Subcutaneous abdominal adipose tissue (tissue), 5 donors: ENCODE measurements around the gene CMBL.
"Not testable (repeated sequence)": the region's sequence is repeated elsewhere in the genome, so short reads cannot be mapped to it uniquely, and the experiment has no call there.

Source experiments
- H3K27ac ChIP-seq: one replicate; pipeline ENCODE4 v1.7.0; 2013; ENCODE audit warnings: low read depth, mild to moderate bottlenecking, inconsistent platforms, low read length, moderate library complexity
- H3K27me3 ChIP-seq, 5 donors: one replicate each; pipeline ENCODE4 v1.7.0; 2013; ENCODE audit warnings: low read length in 5 of 5, inconsistent platforms in 1 of 5; ENCODE audit not compliant: control insufficient read depth in 5 of 5, insufficient read depth in 4 of 5
- H3K36me3 ChIP-seq, 5 donors: one replicate each; pipeline ENCODE4 v1.7.0; 2013; ENCODE audit warnings: low read length in 5 of 5; ENCODE audit not compliant: control insufficient read depth in 5 of 5, insufficient read depth in 5 of 5
- H3K4me1 ChIP-seq, 5 donors: one replicate each; pipeline ENCODE4 v1.7.0; 2013; ENCODE audit warnings: low read length in 5 of 5, mild to moderate bottlenecking in 3 of 5, moderate library complexity in 1 of 5; ENCODE audit not compliant: control insufficient read depth in 5 of 5, insufficient read depth in 5 of 5
- H3K4me3 ChIP-seq, 5 donors: one replicate each; pipeline ENCODE4 v1.7.0; 2013; ENCODE audit warnings: low read length in 5 of 5, low read depth in 1 of 5
- H3K9ac ChIP-seq, 5 donors: one replicate each; pipeline ENCODE4 v1.7.0; 2013; ENCODE audit warnings: low read length in 5 of 5, mild to moderate bottlenecking in 4 of 5, moderate library complexity in 3 of 5
- H3K9me3 ChIP-seq, 5 donors: one replicate each; pipeline ENCODE4 v1.7.0; 2013; ENCODE audit warnings: low read length in 5 of 5; ENCODE audit not compliant: control insufficient read depth in 5 of 5
- donor health status: healthy.
- donor health status: healthy.
- donor health status: healthy.
- donor health status: healthy.
- donor health status: healthy.

CMBL gene

DNA sequence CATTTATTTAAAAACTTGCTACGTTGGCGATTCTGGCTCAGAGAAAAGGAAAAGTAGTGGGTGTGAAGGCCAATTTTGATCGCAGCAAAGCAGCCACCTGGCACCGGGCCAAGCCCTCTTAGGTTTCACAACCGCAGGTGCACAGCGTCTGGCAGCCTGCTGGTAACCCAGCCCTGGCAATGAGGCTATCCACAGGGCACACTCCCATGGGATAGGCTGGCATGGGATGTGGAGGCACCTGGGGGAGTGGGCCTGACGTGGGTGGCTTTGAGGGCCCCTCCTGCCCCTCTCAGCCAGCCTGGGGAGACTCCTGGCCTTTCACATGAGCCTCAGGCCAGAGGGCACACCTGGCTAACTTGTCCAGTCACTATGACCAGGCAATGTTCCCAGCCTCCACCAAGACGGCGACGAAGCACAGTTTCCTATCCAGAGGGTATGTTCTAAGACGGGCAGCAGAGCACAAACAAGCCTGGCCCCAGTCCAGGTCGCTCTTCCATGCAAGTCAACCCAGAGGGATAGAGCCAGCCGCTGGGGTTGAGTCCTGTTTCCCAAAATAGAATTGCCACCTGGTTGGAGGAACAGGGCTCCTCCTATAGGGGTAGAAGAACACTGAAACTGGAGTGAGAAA, 19.0 kb downstream of the CMBL start:
- H3K9me3 ChIP-seq, result no peaks in the 10 kb centered on the region
- H3K27ac ChIP-seq, result peak overlapping the region; percentile 67
- peaks cover 0 to 9% (median 0%) of the 10 kb centered on the region in 5 donors for H3K36me3 ChIP-seq
- no peaks in the 10 kb centered on the region for H3K27me3 ChIP-seq
- H3K4me3 ChIP-seq, result no peak overlapping the region
- H3K9ac ChIP-seq, result no peak overlapping the region
- peaks cover 4 to 33% (median 20%) of the 10 kb centered on the region in 5 donors for H3K4me1 ChIP-seq

- H3K27ac ChIP-seq, result no peak overlapping the region
- no peak overlapping the region for H3K9ac ChIP-seq
- peaks cover 4 to 33% (median 20%) of the 10 kb centered on the region in 5 donors for H3K4me1 ChIP-seq
Measured at GRCh38 chr5:10286862-10287227, 20.9 kb downstream of the CMBL start.

DNA sequence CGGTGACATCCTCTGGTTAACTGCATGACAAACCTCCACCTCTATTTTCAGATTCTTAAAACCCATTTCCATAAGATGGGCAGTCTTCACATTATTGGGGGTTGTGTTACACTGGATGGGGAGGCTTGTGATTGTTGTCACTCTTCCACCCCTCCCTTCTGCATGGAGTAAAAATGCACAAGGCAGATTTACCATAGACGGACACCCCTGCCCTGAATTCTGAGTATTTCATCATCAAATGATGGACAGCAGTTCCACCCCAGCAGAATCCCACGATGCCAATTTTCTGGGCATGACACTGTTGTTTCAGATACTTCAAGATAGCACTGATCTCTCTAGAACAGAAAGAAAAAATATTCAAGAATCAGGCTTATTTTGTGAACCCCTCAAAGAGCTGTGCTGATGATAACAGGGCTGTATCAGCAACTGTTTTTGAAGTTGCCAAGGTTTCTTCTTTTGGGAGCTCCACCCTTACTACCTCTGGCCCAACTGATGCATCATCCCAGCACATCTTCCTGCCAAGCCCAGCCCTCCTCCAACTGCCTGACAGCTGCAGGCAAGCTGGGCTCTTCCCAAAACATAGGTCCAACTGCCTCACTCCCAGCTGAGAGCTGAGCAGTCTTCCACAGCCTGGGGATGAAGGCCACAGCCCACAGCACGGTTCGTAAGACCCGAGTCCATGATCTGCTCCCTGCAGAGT, 21.4 kb downstream of the CMBL start:
- Histone ChIP-seq H3K4me1 (peaks cover 4 to 33% (median 20%) of the 10 kb centered on the region in 5 donors), H3K9ac (no peak overlapping the region), H3K9me3 (no peaks in the 10 kb centered on the region), H3K27me3 (no peaks in the 10 kb centered on the region), H3K27ac (no peak overlapping the region), H3K36me3 (peaks cover 0 to 9% (median 0%) of the 10 kb centered on the region in 5 donors), H3K4me3 (no peak overlapping the region)

More at GRCh38 chr5:10286862-10287227, 20.9 kb downstream of the CMBL start:
- Histone ChIP-seq H3K36me3 (peaks cover 0 to 9% (median 0%) of the 10 kb centered on the region in 5 donors), H3K27me3 (no peaks in the 10 kb centered on the region), H3K4me3 (no peak overlapping the region), H3K9me3 (no peaks in the 10 kb centered on the region)

- not testable (repeated sequence) for H3K36me3 ChIP-seq, H3K27ac ChIP-seq, H3K27me3 ChIP-seq, H3K9ac ChIP-seq, H3K4me3 ChIP-seq, H3K9me3 ChIP-seq
- peaks cover 4 to 33% (median 20%) of the 10 kb centered on the region in 5 donors for H3K4me1 ChIP-seq
Measured at GRCh38 chr5:10285362-10285761, 22.3 kb downstream of the CMBL start.

DNA sequence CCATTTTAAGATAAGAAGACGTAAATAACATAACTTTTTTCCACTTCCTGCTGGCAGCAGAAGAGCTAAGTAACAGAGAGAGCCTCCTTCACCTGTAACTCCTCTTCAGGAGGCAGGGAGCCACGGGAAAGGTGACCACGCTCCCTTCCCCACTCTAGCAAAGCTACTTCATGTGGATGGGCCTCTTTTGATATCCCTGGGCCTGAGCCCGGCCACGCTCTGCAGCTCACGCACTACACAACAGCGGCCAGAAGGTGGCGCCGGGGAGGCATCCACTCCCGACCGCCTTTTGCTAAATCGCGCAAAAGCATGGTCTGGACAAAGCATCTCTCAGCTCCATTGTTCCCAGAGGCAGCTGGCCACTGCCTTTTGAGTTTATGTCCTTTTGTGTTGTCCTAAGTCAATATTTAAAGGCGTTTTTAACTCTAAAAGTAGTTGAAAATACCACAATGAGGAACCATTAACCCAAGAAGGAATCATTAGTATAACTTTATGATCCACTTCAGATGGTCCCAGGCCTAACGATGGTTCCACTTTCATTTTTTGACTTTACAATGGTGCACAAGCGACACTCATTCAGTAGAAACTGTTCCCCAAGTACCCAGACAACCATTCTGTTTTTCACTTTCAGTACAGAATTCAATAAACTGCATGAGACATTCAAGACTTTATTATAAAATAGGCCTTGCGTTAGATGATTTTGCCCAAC, 23.6 kb downstream of the CMBL start:
- no peak overlapping the region for H3K4me3 ChIP-seq
- H3K9me3 ChIP-seq, result no peaks in the 10 kb centered on the region
- no peak overlapping the region for H3K9ac ChIP-seq
- no peaks in the 10 kb centered on the region for H3K27me3 ChIP-seq
- H3K27ac ChIP-seq, result no peak overlapping the region
- peaks cover 4 to 23% (median 18%) of the 10 kb centered on the region in 5 donors for H3K4me1 ChIP-seq
- peaks cover 0 to 3% (median 0%) of the 10 kb centered on the region in 5 donors for H3K36me3 ChIP-seq

DNA sequence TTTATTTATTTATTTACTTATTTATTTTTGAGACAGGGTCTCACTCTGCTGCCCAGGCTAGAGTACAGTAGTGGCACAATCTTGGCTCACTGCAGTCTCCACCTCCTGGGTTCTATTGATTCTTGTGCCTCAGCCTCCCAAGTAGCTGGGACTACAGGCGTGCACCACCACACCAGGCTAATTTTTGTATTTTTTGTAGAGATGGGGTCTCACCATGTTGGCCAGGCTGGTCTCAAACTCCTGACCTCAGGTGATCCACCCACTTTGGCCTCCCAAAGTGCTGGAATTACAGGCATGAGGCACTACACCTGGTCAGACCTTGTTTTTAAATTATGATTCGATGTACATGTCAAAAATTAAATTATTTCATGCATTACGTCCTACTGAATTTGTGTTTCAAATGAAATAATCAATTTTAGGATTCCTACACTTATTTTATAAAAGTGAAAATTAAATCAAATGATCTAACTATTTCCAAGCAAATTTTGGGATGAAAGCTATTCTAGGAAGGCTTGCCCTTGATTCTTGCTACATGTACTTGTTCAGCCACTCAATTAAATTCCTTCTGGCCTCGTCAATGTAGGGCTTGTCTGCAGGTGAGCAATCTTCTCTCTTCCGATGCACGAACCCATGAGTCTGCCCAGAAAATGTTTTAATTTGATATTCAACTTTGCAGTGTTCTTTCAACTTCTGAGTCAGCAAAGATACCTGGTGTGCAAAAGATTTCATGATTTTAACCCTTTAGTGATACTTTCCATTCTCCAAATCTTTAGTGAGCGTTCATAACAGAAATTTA, 27.6 kb downstream of the CMBL start:
- Histone ChIP-seq H3K27me3 (no peaks in the 10 kb centered on the region), H3K9ac (no peak overlapping the region), H3K9me3 (no peaks in the 10 kb centered on the region), H3K4me3 (no peak overlapping the region), H3K27ac (no peak overlapping the region), H3K36me3 (peaks cover 0 to 3% (median 2%) of the 10 kb centered on the region in 5 donors), H3K4me1 (peaks cover 0 to 16% (median 11%) of the 10 kb centered on the region in 5 donors)

- Histone ChIP-seq H3K4me3 (no peak overlapping the region), H3K36me3 (peaks cover 0 to 3% (median 2%) of the 10 kb centered on the region in 5 donors), H3K27ac (no peak overlapping the region), H3K9me3 (no peaks in the 10 kb centered on the region), H3K27me3 (no peaks in the 10 kb centered on the region), H3K4me1 (peaks cover 0 to 16% (median 11%) of the 10 kb centered on the region in 5 donors), H3K9ac (no peak overlapping the region)
Measured at GRCh38 chr5:10279328-10279727, 28.4 kb downstream of the CMBL start.

DNA sequence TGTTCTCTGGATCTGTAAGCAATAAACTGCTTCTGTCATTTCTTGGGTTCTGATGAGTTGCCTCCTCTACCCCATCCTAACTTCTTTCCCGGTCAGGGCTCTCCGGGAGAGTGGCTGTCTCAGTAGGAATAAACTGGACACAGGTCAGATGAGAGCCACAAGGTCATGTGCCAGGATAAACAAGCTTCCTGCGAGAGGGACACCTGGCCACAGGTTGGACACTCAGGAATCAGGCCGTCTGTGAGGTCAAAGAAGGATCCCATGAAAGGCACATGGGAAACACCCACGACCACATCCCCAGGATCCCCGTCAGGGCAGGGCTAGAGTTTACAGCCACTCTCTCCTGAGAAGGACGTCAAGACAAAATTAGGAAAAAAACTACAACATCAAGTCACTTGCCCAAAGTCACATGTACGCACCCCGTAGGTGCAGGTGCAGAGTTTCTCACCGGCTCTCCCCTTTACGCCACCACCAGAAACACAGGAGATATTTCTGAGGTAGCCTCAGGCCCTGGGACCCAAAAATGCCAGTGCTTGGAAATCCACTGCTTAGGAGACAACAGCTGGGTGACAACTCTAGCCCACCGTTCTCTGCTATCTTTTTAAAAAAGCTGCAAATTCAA, 28.9 kb downstream of the CMBL start:
- Histone ChIP-seq H3K27me3 (no peaks in the 10 kb centered on the region), H3K4me1 (peaks cover 0 to 16% (median 11%) of the 10 kb centered on the region in 5 donors), H3K36me3 (peaks cover 0 to 3% (median 2%) of the 10 kb centered on the region in 5 donors), H3K9ac (no peak overlapping the region), H3K4me3 (no peak overlapping the region), H3K27ac (no peak overlapping the region), H3K9me3 (no peaks in the 10 kb centered on the region)

DNA sequence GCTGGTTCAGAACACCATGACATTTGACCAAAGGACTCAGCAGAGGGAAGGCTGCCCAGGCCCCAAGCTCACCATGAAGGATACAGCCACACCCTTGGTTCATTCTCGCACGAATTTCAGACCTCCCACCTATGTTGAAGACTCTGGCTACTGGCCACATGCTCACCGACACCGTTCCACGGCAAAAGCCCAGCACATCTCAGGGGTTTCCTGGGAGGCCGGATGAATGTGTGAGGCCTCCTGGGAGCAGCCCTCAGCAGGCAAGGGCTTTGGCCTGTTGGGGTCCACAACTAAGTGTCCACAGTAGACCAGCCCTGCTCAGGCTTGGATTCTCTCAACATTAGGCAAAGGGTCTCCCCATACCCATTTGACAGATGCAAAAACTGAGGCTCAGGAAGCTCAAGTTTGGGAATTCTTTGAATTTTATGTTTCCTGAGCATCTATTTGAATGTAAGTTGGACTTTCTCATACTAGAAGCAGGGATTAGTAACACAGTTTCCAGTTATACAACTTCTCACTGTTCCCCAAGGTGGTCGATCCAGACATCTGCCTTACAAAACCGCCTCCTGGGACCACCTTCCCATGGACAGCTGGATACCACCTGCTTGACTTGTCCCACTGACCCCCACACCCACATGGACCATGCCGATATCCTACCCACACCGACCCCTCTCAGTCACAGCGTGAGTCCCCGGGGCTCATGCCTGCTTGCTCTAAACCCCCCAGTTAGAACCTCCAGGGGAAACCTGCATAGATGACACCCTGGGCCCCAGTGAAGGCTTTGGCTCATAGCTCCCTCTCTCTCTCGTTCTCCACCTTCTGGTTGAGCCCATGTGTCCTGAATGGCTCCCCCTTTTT, 29.7 kb downstream of the CMBL start:
- Histone ChIP-seq H3K27me3 (no peaks in the 10 kb centered on the region), H3K36me3 (peaks cover 0 to 3% (median 2%) of the 10 kb centered on the region in 5 donors), H3K4me1 (peaks cover 0 to 16% (median 11%) of the 10 kb centered on the region in 5 donors), H3K27ac (no peak overlapping the region), H3K9ac (no peak overlapping the region), H3K9me3 (no peaks in the 10 kb centered on the region), H3K4me3 (no peak overlapping the region)
